GM12878 (cell line): ENCODE measurements around the gene SNX22. TPM values are rescaled to one million over a fixed set of nuclear protein-coding genes. Genes with fewer than 3 reads are reported as not detected.

Experiments used
- ATAC-seq: fragments of 200-7000 bp; cut with Tn5 transposase; 3 replicates; pipeline ENCODE4 v1.9.1; 2020; ENCODE audit warnings: mild to moderate bottlenecking, moderate library complexity
- BruUV-seq: library from RNA; stranded (reverse); fragments of 400-500 nt; replicated peaks from 2 replicates; lab custom pipeline; 2021; lab: Mats Ljungman, UMichigan
- CTCF ChIA-PET: fragments of 300-600 bp; sonication (Branson Sonifier 250); formaldehyde crosslinking; extraction: SDS; loops from one replicate; lab custom pipeline; 2021; ENCODE audit warnings: inconsistent platforms; lab: Yijun Ruan, JAX
- POLR2A ChIA-PET: fragments of 350-600 bp; formaldehyde crosslinking; extraction: SDS; loops from one replicate; lab custom pipeline; 2021; ENCODE audit warnings: inconsistent platforms; lab: Charles Lee
- RAD21 ChIA-PET: fragments of 300-600 bp; sonication (Branson Sonifier 250); formaldehyde crosslinking; loops from one replicate; lab custom pipeline; 2023; ENCODE audit warnings: antibody characterized with exemption; ENCODE audit not compliant: unreplicated experiment; lab: Charles Lee
- SMC1A ChIA-PET: fragments of 300-600 bp; sonication (Branson Sonifier 250); formaldehyde crosslinking; loops from one replicate; lab custom pipeline; 2023; ENCODE audit not compliant: unreplicated experiment, uncharacterized antibody; lab: Charles Lee
- DNase-seq: peaks from one replicate; pipeline ENCODE4 v3.0.0-alpha.2; 2011; ENCODE audit warnings: low read depth, low spot score
- FAIRE-seq: peaks from 3 replicates; lab custom pipeline; 2011; peaks lifted over from hg19 to GRCh38; lab: Jason Lieb, UNC
- H2AFZ ChIP-seq: 2 replicates; pipeline ENCODE4 v1.6.0; 2011; ENCODE audit warnings: low read depth, low read length, control low read depth; ENCODE audit not compliant: control insufficient read depth
- H3K27ac ChIP-seq: 2 replicates; pipeline ENCODE4 v1.5.1; 2011; ENCODE audit warnings: control low read depth; ENCODE audit not compliant: control insufficient read depth, insufficient read depth
- H3K27me3 ChIP-seq, 2 experiments: replicated peaks in 1 of 2; 2 replicates each; pipeline versions ENCODE4 v1.6.0 to v1.6.1; 2011; ENCODE audit warnings: low read length in 1 of 2; ENCODE audit not compliant: control insufficient read depth in 2 of 2, insufficient read depth in 2 of 2
- H3K36me3 ChIP-seq, 2 experiments: 2 replicates each; pipeline ENCODE4 v1.5.1; 2011; ENCODE audit warnings: low read length in 1 of 2; ENCODE audit not compliant: control insufficient read depth in 2 of 2, insufficient read depth in 2 of 2
- H3K4me1 ChIP-seq: 2 replicates; pipeline ENCODE4 v1.6.1; 2011; ENCODE audit warnings: mild to moderate bottlenecking, low read length, moderate library complexity, mixed read lengths; ENCODE audit not compliant: control insufficient read depth, insufficient read depth
- H3K4me2 ChIP-seq: 2 replicates; pipeline ENCODE4 v1.6.0; 2011; ENCODE audit warnings: control low read depth; ENCODE audit not compliant: control insufficient read depth, insufficient read depth
- H3K4me3 ChIP-seq: fragments of 200-600 bp; sonication (generic); 2 replicates; pipeline ENCODE4 v1.5.1; 2016
- H3K79me2 ChIP-seq: 2 replicates; pipeline ENCODE4 v1.6.0; 2011; ENCODE audit warnings: low read length; ENCODE audit not compliant: control insufficient read depth, insufficient read depth
- H3K9ac ChIP-seq: 2 replicates; pipeline ENCODE4 v1.8.0; 2011; ENCODE audit warnings: low read length, control low read depth, mixed read lengths; ENCODE audit not compliant: control insufficient read depth, insufficient read depth
- H3K9me3 ChIP-seq: replicated peaks from 3 replicates; pipeline ENCODE4 v1.5.1; 2011; ENCODE audit warnings: mild to moderate bottlenecking, low read length; ENCODE audit not compliant: control insufficient read depth, insufficient read depth
- H4K20me1 ChIP-seq: 2 replicates; pipeline ENCODE4 v1.6.0; 2011; ENCODE audit not compliant: control insufficient read depth, insufficient read depth
- ATF3 ChIP-seq: IDR thresholded peaks from 2 replicates; pipeline ENCODE4 v1.6.1; 2011; ENCODE audit warnings: low read depth, mild to moderate bottlenecking, low read length, moderate library complexity, borderline replicate concordance; ENCODE audit errors: extremely low read depth
- BCLAF1 ChIP-seq: fragments of 450-650 bp; IDR thresholded peaks from 2 replicates; pipeline ENCODE4 v1.6.1; 2017; ENCODE audit warnings: antibody characterized with exemption, mild to moderate bottlenecking, moderate library complexity
- CHD2 ChIP-seq: IDR thresholded peaks from 2 replicates; pipeline ENCODE4 v1.6.1; 2011; ENCODE audit warnings: low read depth, low read length, improper control_type of control experiment, borderline replicate concordance
- CHD4 ChIP-seq: fragments of 200-600 bp; sonication (generic); IDR thresholded peaks from 2 replicates; pipeline ENCODE4 v1.6.1; 2016; ENCODE audit warnings: mild to moderate bottlenecking
- MEF2A ChIP-seq: IDR thresholded peaks from 2 replicates; pipeline ENCODE4 v1.6.1; 2011; ENCODE audit warnings: low read depth, mild to moderate bottlenecking, low read length, moderate library complexity; ENCODE audit not compliant: insufficient read depth
- NFXL1 ChIP-seq: fragments of 450-650 bp; IDR thresholded peaks from 2 replicates; pipeline ENCODE4 v1.6.1; 2017; ENCODE audit warnings: antibody characterized with exemption, mild to moderate bottlenecking, borderline replicate concordance
- NR2C1 ChIP-seq: fragments of 450-650 bp; IDR thresholded peaks from 2 replicates; pipeline ENCODE4 v1.6.1; 2017; ENCODE audit warnings: antibody characterized with exemption, mild to moderate bottlenecking, moderate library complexity
- PAX5 ChIP-seq: IDR thresholded peaks from 2 replicates; pipeline ENCODE4 v1.6.1; 2011; ENCODE audit warnings: low read depth, low read length, borderline replicate concordance
- SREBF1 ChIP-seq: IDR thresholded peaks from 2 replicates; pipeline ENCODE4 v1.6.1; 2012; ENCODE audit warnings: mild to moderate bottlenecking, low read length
- SUPT20H ChIP-seq: IDR thresholded peaks from 2 replicates; pipeline ENCODE4 v1.6.1; 2011; ENCODE audit warnings: low read depth, mild to moderate bottlenecking, low read length, moderate library complexity, borderline replicate concordance; ENCODE audit not compliant: control insufficient read depth
- WGBS: methylation state at CpG from one replicate; pipeline ENCODE4 v1.1.6; 2016; ENCODE audit warnings: low lambda C conversion rate; ENCODE audit not compliant: insufficient replicate concordance, insufficient coverage; ENCODE audit errors: missing lambda C conversion rate; 5-methylcytosine and 5-hydroxymethylcytosine counted together
- in situ Hi-C: fragments of 300-500 bp; cut with MboI; formaldehyde crosslinking; loops from 9 replicates; pipeline ENCODE4 v1.14.3; 2018; ENCODE audit warnings: mixed read lengths
- intact Hi-C: fragments of 100-400 bp; cut with micrococcal nuclease; formaldehyde crosslinking; loops from one replicate; pipeline ENCODE4 v1.14.2; 2022; ENCODE audit not compliant: unreplicated experiment
- polyA plus RNA-seq, 11 experiments: library from polyadenylated mRNA; depleted of rRNA in 4 of 11; unstranded in 6 of 11; stranded (reverse) in 5 of 11; fragments of >200 nt; fragmentation: Nextera tagmentation in 4 of 11; fragmentation: Illumina TruSeq in 1 of 11; extraction: Ambion mirVana in 4 of 11; extraction: Trizol in 1 of 11; gene quantifications; 1 replicate in 1 of 11; 2 replicates in 10 of 11; pipeline versions ENCODE4 v1.2.1 to v1.2.3, GENCODE V29; 2011 to 2016; ENCODE audit warnings: inconsistent platforms in 2 of 11, missing spikeins in 2 of 11, low read depth in 1 of 11
- total RNA-seq, 4 experiments: library from RNA; depleted of rRNA in 3 of 4; stranded (reverse); fragments of >200 nt in 3 of 4; fragmentation: Illumina TruSeq in 1 of 4; extraction: Trizol in 1 of 4; gene quantifications; 2 replicates each; pipeline versions ENCODE4 v1.2.1 to v1.2.3, GENCODE V29; 2013 to 2021
- TF ChIP-seq, protein P1 (sequence below): fragments of 450-650 bp; IDR thresholded peaks from 2 replicates; pipeline ENCODE4 v1.6.1; 2017; ENCODE audit warnings: borderline replicate concordance
- TF ChIP-seq, protein P2 (sequence below): IDR thresholded peaks from 2 replicates; pipeline ENCODE4 v1.6.1; 2011; ENCODE audit warnings: borderline replicate concordance, low read depth, mild to moderate bottlenecking, moderate library complexity, mixed read lengths, low read length; ENCODE audit not compliant: insufficient read depth; ENCODE audit errors: extremely low read length
- TF ChIP-seq, protein P3 (sequence below): fragments of 450-650 bp; formaldehyde crosslinking; IDR thresholded peaks from 2 replicates; pipeline ENCODE4 v1.4.0; 2022; ENCODE audit warnings: mild to moderate bottlenecking, moderate library complexity

Gene SNX22
- total and polyA plus RNA-seq, 10 of the 15 experiments (the other 5 are each of a cell fraction or from before 2014, with no cell fraction given) = 4.4 to 29.0 (median 8.7) TPM

GRCh38 chr15:64138331-64138941, 13.1 kb upstream of the SNX22 start:
- no peaks in the 10 kb centered on the region for H4K20me1 ChIP-seq
- H3K4me1 ChIP-seq = peaks cover 11% of the 10 kb centered on the region
- intact Hi-C loops (no loop called here), in situ Hi-C loops (no loop called here)
- ChIA-PET CTCF (interaction anchor here (0.8 to 2.5 kb wide), 4 partner anchors 11 to 44 kb away, joined by 3 to 24 read pairs (median 6); partner anchors contain the start of gene PPIB), POLR2A (interaction anchor here (0.6 to 1.5 kb wide), 3 partner anchors 11 to 1562 kb away, joined by 4 to 5 read pairs (median 5); no protein-coding TSS in a partner anchor), RAD21 (interaction anchor here (1.4 kb wide), 1 partner anchor 15 kb away, joined by 6 read pairs; no protein-coding TSS in a partner anchor), SMC1A (interaction anchor here (1.5 kb wide), 1 partner anchor 11 kb away, joined by 4 read pairs; no protein-coding TSS in a partner anchor)
- no peaks in the 10 kb centered on the region for H3K9me3 ChIP-seq
- H2AFZ ChIP-seq = no peak overlapping the region
- H3K27me3 ChIP-seq = no peaks in the 10 kb centered on the region
- ATAC-seq (no peak), FAIRE-seq (no peak), DNase-seq (no peak)
- no peaks in the 10 kb centered on the region for H3K79me2 ChIP-seq
- 94% methylated on average over 4 of the region's 4 CpGs for WGBS
- BruUV-seq = no TSS peak
- H3K4me3 ChIP-seq = no peak overlapping the region
- no peak for TF ChIP-seq CHD4
- TF ChIP-seq SUPT20H = no peak
- no peak for TF ChIP-seq PAX5
- TF ChIP-seq, protein P1, sequence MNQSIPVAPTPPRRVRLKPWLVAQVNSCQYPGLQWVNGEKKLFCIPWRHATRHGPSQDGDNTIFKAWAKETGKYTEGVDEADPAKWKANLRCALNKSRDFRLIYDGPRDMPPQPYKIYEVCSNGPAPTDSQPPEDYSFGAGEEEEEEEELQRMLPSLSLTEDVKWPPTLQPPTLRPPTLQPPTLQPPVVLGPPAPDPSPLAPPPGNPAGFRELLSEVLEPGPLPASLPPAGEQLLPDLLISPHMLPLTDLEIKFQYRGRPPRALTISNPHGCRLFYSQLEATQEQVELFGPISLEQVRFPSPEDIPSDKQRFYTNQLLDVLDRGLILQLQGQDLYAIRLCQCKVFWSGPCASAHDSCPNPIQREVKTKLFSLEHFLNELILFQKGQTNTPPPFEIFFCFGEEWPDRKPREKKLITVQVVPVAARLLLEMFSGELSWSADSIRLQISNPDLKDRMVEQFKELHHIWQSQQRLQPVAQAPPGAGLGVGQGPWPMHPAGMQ = no peak
- TF ChIP-seq NFXL1 = no peak
- TF ChIP-seq, protein P2, sequence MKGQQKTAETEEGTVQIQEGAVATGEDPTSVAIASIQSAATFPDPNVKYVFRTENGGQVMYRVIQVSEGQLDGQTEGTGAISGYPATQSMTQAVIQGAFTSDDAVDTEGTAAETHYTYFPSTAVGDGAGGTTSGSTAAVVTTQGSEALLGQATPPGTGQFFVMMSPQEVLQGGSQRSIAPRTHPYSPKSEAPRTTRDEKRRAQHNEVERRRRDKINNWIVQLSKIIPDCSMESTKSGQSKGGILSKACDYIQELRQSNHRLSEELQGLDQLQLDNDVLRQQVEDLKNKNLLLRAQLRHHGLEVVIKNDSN = no peak
- TF ChIP-seq CHD2 = no peak
- TF ChIP-seq SREBF1 = no peak
- TF ChIP-seq ATF3 = no peak
- no peak for TF ChIP-seq BCLAF1
- TF ChIP-seq, protein P3, sequence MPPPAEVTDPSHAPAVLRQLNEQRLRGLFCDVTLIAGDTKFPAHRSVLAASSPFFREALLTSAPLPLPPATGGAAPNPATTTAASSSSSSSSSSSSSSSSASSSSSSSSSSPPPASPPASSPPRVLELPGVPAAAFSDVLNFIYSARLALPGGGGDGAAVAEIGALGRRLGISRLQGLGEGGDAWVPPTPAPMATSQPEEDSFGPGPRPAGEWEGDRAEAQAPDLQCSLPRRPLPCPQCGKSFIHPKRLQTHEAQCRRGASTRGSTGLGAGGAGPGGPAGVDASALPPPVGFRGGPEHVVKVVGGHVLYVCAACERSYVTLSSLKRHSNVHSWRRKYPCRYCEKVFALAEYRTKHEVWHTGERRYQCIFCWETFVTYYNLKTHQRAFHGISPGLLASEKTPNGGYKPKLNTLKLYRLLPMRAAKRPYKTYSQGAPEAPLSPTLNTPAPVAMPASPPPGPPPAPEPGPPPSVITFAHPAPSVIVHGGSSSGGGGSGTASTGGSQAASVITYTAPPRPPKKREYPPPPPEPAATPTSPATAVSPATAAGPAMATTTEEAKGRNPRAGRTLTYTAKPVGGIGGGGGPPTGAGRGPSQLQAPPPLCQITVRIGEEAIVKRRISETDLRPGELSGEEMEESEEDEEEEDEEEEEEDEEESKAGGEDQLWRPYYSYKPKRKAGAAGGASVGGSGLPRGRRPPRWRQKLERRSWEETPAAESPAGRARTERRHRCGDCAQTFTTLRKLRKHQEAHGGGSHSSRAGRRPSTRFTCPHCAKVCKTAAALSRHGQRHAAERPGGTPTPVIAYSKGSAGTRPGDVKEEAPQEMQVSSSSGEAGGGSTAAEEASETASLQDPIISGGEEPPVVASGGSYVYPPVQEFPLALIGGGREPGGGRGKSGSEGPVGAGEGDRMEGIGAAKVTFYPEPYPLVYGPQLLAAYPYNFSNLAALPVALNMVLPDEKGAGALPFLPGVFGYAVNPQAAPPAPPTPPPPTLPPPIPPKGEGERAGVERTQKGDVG (CRISPR knock-in tag) = no peak
- no peak for TF ChIP-seq NR2C1
- TF ChIP-seq MEF2A = no peak
- no peak overlapping the region for H3K4me2 ChIP-seq
- H3K9ac ChIP-seq = no peak overlapping the region
- H3K27ac ChIP-seq = no peak overlapping the region
- H3K36me3 ChIP-seq = peaks cover 32 to 33% of the 10 kb centered on the region in 2 experiments
